Caco-2 (cell line): ENCODE data around the gene SMYD3. TPM values are rescaled to one million over a fixed set of nuclear protein-coding genes. Genes with fewer than 3 reads are reported as not detected.

ENCODE experiments used
- BruUV-seq: library from RNA; stranded (reverse); fragments of 400-500 nt; replicated peaks from 2 replicates; lab custom pipeline; 2021; lab: Mats Ljungman, UMichigan
- CTCF ChIA-PET: fragments of 300-600 bp; sonication (Branson Sonifier 250); formaldehyde crosslinking; loops from one replicate; lab custom pipeline; 2022; ENCODE audit warnings: antibody characterized with exemption; lab: Charles Lee
- POLR2A ChIA-PET: fragments of 300-600 bp; sonication (Branson Sonifier 250); formaldehyde crosslinking; loops from one replicate; lab custom pipeline; 2022; ENCODE audit warnings: antibody characterized with exemption; lab: Charles Lee
- DNase-seq, 2 experiments: peaks; one replicate each; pipeline versions ENCODE4 v3.0.0 to v3.0.0-alpha.2; 2020 to 2022
- H3K27me3 ChIP-seq: replicated peaks from 2 replicates; pipeline ENCODE4 v1.6.0; 2011; ENCODE audit warnings: low read length; ENCODE audit not compliant: control insufficient read depth, insufficient read depth
- H3K36me3 ChIP-seq: 2 replicates; pipeline ENCODE4 v1.5.1; 2011; ENCODE audit warnings: low read length; ENCODE audit not compliant: control insufficient read depth, insufficient read depth
- H3K4me1 ChIP-seq: fragments of 250-450 bp; sonication (Bioruptor Pico); 2 replicates; pipeline ENCODE4 v1.5.1; 2020; ENCODE audit warnings: mild to moderate bottlenecking
- H3K4me3 ChIP-seq: 2 replicates; pipeline ENCODE4 v1.5.1; 2011; ENCODE audit warnings: low read depth, mild to moderate bottlenecking, control low read depth, low read length
- H3K9me3 ChIP-seq: fragments of 250-450 bp; sonication (Bioruptor Pico); 2 replicates; pipeline ENCODE4 v1.5.1; 2020; ENCODE audit warnings: mild to moderate bottlenecking, moderate library complexity
- H3K27ac Mint-ChIP-seq: one replicate; pipeline ENCODE4 v1.8.0; 2022; ENCODE audit warnings: mixed read lengths; ENCODE audit not compliant: unreplicated experiment
- H3K27me3 Mint-ChIP-seq: one replicate; pipeline ENCODE4 v1.8.0; 2022; ENCODE audit warnings: mixed read lengths; ENCODE audit not compliant: insufficient read depth, unreplicated experiment
- H3K36me3 Mint-ChIP-seq: one replicate; pipeline ENCODE4 v1.8.0; 2022; ENCODE audit warnings: mild to moderate bottlenecking, mixed read lengths; ENCODE audit not compliant: insufficient read depth, unreplicated experiment
- H3K4me1 Mint-ChIP-seq: one replicate; pipeline ENCODE4 v1.8.0; 2022; ENCODE audit warnings: low read depth, mixed read lengths; ENCODE audit not compliant: unreplicated experiment
- H3K4me3 Mint-ChIP-seq: one replicate; pipeline ENCODE4 v1.8.0; 2022; ENCODE audit warnings: mild to moderate bottlenecking, moderate library complexity, mixed read lengths; ENCODE audit not compliant: unreplicated experiment
- H3K9me3 Mint-ChIP-seq: one replicate; pipeline ENCODE4 v1.8.0; 2022; ENCODE audit warnings: mixed read lengths; ENCODE audit not compliant: unreplicated experiment
- CTCF ChIP-seq, 2 experiments: fragments of 200-600 bp in 1 of 2; IDR thresholded peaks; 1 replicate in 1 of 2; 2 replicates in 1 of 2; pipeline versions ENCODE4 v1.5.1 to v1.8.0; 2011 to 2022; ENCODE audit warnings: antibody characterized with exemption in 1 of 2, control low read depth in 1 of 2, inconsistent platforms in 1 of 2, low read depth in 1 of 2, low read length in 1 of 2, mild to moderate bottlenecking in 1 of 2, moderate library complexity in 1 of 2; ENCODE audit not compliant: insufficient read depth in 1 of 2, severe bottlenecking in 1 of 2, unreplicated experiment in 1 of 2
- intact Hi-C: fragments of 100-400 bp; cut with micrococcal nuclease; formaldehyde crosslinking; loops from one replicate; pipeline ENCODE4 v1.10.0; 2022; ENCODE audit not compliant: unreplicated experiment
- total RNA-seq: library from RNA; stranded (reverse); gene quantifications from 2 replicates; pipeline ENCODE4 v1.2.3, GENCODE V29; 2022

Gene SMYD3
- total RNA-seq, 1 experiment from 2014 or later = 33.0 TPM

GRCh38 chr1:246448373-246448772 is 58.7 kb downstream of the SMYD3 start:
- POLR2A ChIA-PET = no interaction called here
- no peak for DNase-seq
- Mint-ChIP-seq H3K4me1 (peaks cover 6% of the 10 kb centered on the region), H3K36me3 (no peaks in the 10 kb centered on the region), H3K9me3 (peaks cover 9% of the 10 kb centered on the region), H3K4me3 (no peak overlapping the region), H3K27me3 (no peaks in the 10 kb centered on the region), H3K27ac (no peak overlapping the region)
- H3K4me1 ChIP-seq = 0 out of 2 replicates have a peak, but pooled peaks cover 7% of the 10 kb centered on the region
- no peaks in the 10 kb centered on the region; the same call in 1 of the 2 replicates for H3K36me3 ChIP-seq
- TF ChIP-seq CTCF (IDR thresholded peaks at IDR 0.05; ENCODE audit: insufficient read depth in 1 of 2, low read depth in 1 of 2, low read length in 1 of 2, severe bottlenecking in 1 of 2, unreplicated experiment in 1 of 2) = no peak
- CTCF ChIA-PET = no interaction called here
- H3K27me3 ChIP-seq = no peaks in the 10 kb centered on the region
- H3K4me3 ChIP-seq = no peak overlapping the region
- intact Hi-C loops = no loop called here
- BruUV-seq = no TSS peak
- no peaks in the 10 kb centered on the region for H3K9me3 ChIP-seq

GRCh38 chr1:246447501-246447900 is 59.6 kb downstream of the SMYD3 start:
- CTCF ChIA-PET = interaction anchor here (0.6 kb wide), 2 partner anchors 140 to 1291 kb away, joined by 3 to 4 read pairs; no protein-coding TSS in a partner anchor
- Mint-ChIP-seq H3K4me3 (no peak overlapping the region), H3K4me1 (peaks cover 6% of the 10 kb centered on the region), H3K9me3 (peaks cover 9% of the 10 kb centered on the region), H3K36me3 (no peaks in the 10 kb centered on the region), H3K27ac (no peak overlapping the region), H3K27me3 (no peaks in the 10 kb centered on the region)
- intact Hi-C loops = no loop called here
- Histone ChIP-seq H3K9me3 (no peaks in the 10 kb centered on the region), H3K27me3 (no peaks in the 10 kb centered on the region), H3K4me3 (no peak overlapping the region), H3K4me1 (0 out of 2 replicates have a peak, but pooled peaks cover 7% of the 10 kb centered on the region), H3K36me3 (no peaks in the 10 kb centered on the region; the same call in 1 of the 2 replicates)
- POLR2A ChIA-PET = no interaction called here
- DNase-seq = no peak
- no TSS peak for BruUV-seq
- no peak for TF ChIP-seq CTCF (IDR thresholded peaks at IDR 0.05; ENCODE audit: insufficient read depth in 1 of 2, low read depth in 1 of 2, low read length in 1 of 2, severe bottlenecking in 1 of 2, unreplicated experiment in 1 of 2)

- no TSS peak for BruUV-seq
- peaks cover 9% of the 10 kb centered on the region for H3K9me3 Mint-ChIP-seq
- Histone ChIP-seq H3K36me3 (no peaks in the 10 kb centered on the region; the same call in 1 of the 2 replicates), H3K27me3 (no peaks in the 10 kb centered on the region), H3K4me1 (0 out of 2 replicates have a peak, but pooled peaks cover 7% of the 10 kb centered on the region), H3K4me3 (no peak overlapping the region), H3K9me3 (no peaks in the 10 kb centered on the region)
- intact Hi-C loops = no loop called here
- TF ChIP-seq CTCF (IDR thresholded peaks at IDR 0.05; ENCODE audit: insufficient read depth in 1 of 2, low read depth in 1 of 2, low read length in 1 of 2, severe bottlenecking in 1 of 2, unreplicated experiment in 1 of 2) = no peak
- ChIA-PET CTCF (interaction anchor here (0.6 kb wide), 1 partner anchor 1065 kb away, joined by 4 read pairs; no protein-coding TSS in a partner anchor), POLR2A (no interaction called here)
- no peaks in the 10 kb centered on the region for H3K36me3 Mint-ChIP-seq
- H3K27me3 Mint-ChIP-seq = no peaks in the 10 kb centered on the region
- no peak for DNase-seq
- no peak overlapping the region for H3K4me3 Mint-ChIP-seq
- no peak overlapping the region for H3K27ac Mint-ChIP-seq
- peaks cover 6% of the 10 kb centered on the region for H3K4me1 Mint-ChIP-seq
Measured at GRCh38 chr1:246445503-246445902, 61.6 kb downstream of the SMYD3 start.
